K562 (cell line): ENCODE measurements around the gene AP1S3. TPM values are rescaled to one million over a fixed set of nuclear protein-coding genes. Genes with fewer than 3 reads are reported as not detected.

ENCODE experiments used
- ATAC-seq: fragments of 200-7000 bp; cut with Tn5 transposase; 3 replicates; pipeline ENCODE4 v1.9.1; 2020; ENCODE audit warnings: moderate library complexity
- BruUV-seq: library from RNA; stranded (reverse); fragments of 400-500 nt; replicated peaks from 2 replicates; lab custom pipeline; 2021; lab: Mats Ljungman, UMichigan
- CTCF ChIA-PET: fragments of 300-600 bp; formaldehyde crosslinking; extraction: SDS; loops from one replicate; lab custom pipeline; 2021; ENCODE audit warnings: low intra/inter-chr PET ratio; lab: Yijun Ruan, JAX
- POLR2A ChIA-PET: fragments of 300-600, 350-650 bp; sonication (Branson Sonifier 250); formaldehyde crosslinking; extraction: SDS; loops from one replicate; lab custom pipeline; 2021; ENCODE audit warnings: antibody characterized with exemption, inconsistent platforms; lab: Yijun Ruan, JAX
- DNase-seq, 4 experiments: peaks; one replicate each; pipeline versions ENCODE4 v3.0.0 to v3.0.0-alpha.2; 2011 to 2018; ENCODE audit warnings: low spot score in 3 of 4, mixed read lengths in 3 of 4; ENCODE audit errors: extremely low read depth in 1 of 4
- FAIRE-seq: peaks from 2 replicates; lab custom pipeline; 2011; peaks lifted over from hg19 to GRCh38; lab: Jason Lieb, UNC
- H2AFZ ChIP-seq: 2 replicates; pipeline ENCODE4 v1.6.0; 2011; ENCODE audit warnings: low read depth, low read length, control low read depth, inconsistent platforms
- H3K27ac ChIP-seq: fragments of 200-600 bp; 3 replicates; pipeline ENCODE4 v1.8.0; 2011; ENCODE audit warnings: low read depth, mild to moderate bottlenecking, control low read depth, inconsistent platforms, low read length, moderate library complexity, mixed read lengths; ENCODE audit errors: extremely low read depth
- H3K27me3 ChIP-seq, 2 experiments: fragments of 300-600 bp in 1 of 2; 2 replicates in 1 of 2; 3 replicates in 1 of 2; pipeline versions ENCODE4 v1.6.0 to v1.8.0; 2011; ENCODE audit warnings: inconsistent platforms in 2 of 2, low read length in 2 of 2, mild to moderate bottlenecking in 1 of 2, mixed read lengths in 1 of 2, moderate library complexity in 1 of 2; ENCODE audit not compliant: control insufficient read depth in 2 of 2, insufficient read depth in 2 of 2
- H3K36me3 ChIP-seq: fragments of 300-600 bp; 3 replicates; pipeline ENCODE4 v1.8.0; 2011; ENCODE audit warnings: mild to moderate bottlenecking, low read length, inconsistent platforms; ENCODE audit not compliant: control insufficient read depth, insufficient read depth
- H3K4me1 ChIP-seq, 2 experiments: fragments of 200-600 bp in 1 of 2; replicated peaks in 1 of 2; 2 replicates in 1 of 2; 3 replicates in 1 of 2; pipeline versions ENCODE4 v1.5.1 to v1.8.0; 2011; ENCODE audit warnings: inconsistent platforms in 2 of 2, low read length in 2 of 2, mild to moderate bottlenecking in 1 of 2, mixed read lengths in 1 of 2, moderate library complexity in 1 of 2; ENCODE audit not compliant: control insufficient read depth in 2 of 2, insufficient read depth in 2 of 2
- H3K4me2 ChIP-seq: 2 replicates; pipeline ENCODE4 v1.6.1; 2011; ENCODE audit warnings: low read length, control low read depth, inconsistent platforms, mixed read lengths; ENCODE audit not compliant: insufficient read depth
- H3K4me3 ChIP-seq: fragments of 200-600 bp; sonication (generic), shearing (Covaris generic); 2 replicates; pipeline ENCODE4 v1.5.1; 2016; ENCODE audit warnings: control low read depth, inconsistent platforms
- H3K79me2 ChIP-seq: fragments of 200-600 bp; 3 replicates; pipeline ENCODE4 v1.8.0; 2011; ENCODE audit warnings: low read length, inconsistent platforms; ENCODE audit not compliant: control insufficient read depth, insufficient read depth
- H3K9ac ChIP-seq, 2 experiments: 2 replicates each; pipeline versions ENCODE4 v1.6.0 to v1.6.1; 2011; ENCODE audit warnings: low read depth in 2 of 2, low read length in 2 of 2, control low read depth in 1 of 2, inconsistent platforms in 1 of 2, mild to moderate bottlenecking in 1 of 2, mixed read lengths in 1 of 2; ENCODE audit not compliant: insufficient read depth in 1 of 2
- H3K9me1 ChIP-seq: one replicate; pipeline ENCODE4 v1.6.0; 2011; ENCODE audit warnings: inconsistent platforms, mild to moderate bottlenecking, low read length, moderate library complexity; ENCODE audit not compliant: control insufficient read depth, insufficient read depth
- H3K9me3 ChIP-seq: replicated peaks from 2 replicates; pipeline ENCODE4 v1.5.1; 2011; ENCODE audit warnings: low read depth, low read length, inconsistent platforms; ENCODE audit not compliant: control insufficient read depth, insufficient read depth
- H4K20me1 ChIP-seq: replicated peaks from 2 replicates; pipeline ENCODE4 v1.6.1; 2011; ENCODE audit warnings: low read length, inconsistent platforms, mixed read lengths; ENCODE audit not compliant: control insufficient read depth, insufficient read depth
- ATF4 ChIP-seq: fragments of 450-650 bp; formaldehyde crosslinking; IDR thresholded peaks from 2 replicates; pipeline ENCODE4 v1.4.0; 2022; ENCODE audit warnings: mild to moderate bottlenecking, moderate library complexity
- BDP1 ChIP-seq: IDR thresholded peaks from 3 replicates; pipeline ENCODE4 v1.6.1; 2011; ENCODE audit not compliant: insufficient read length, insufficient read depth
- CBX3 ChIP-seq, 2 experiments: IDR thresholded peaks; 1 replicate in 1 of 2; 2 replicates in 1 of 2; pipeline ENCODE4 v1.6.1; 2012; ENCODE audit warnings: inconsistent platforms in 2 of 2, low read length in 2 of 2, borderline replicate concordance in 1 of 2, control low read depth in 1 of 2
- ERF ChIP-seq: fragments of 450-650 bp; formaldehyde crosslinking; IDR thresholded peaks from 2 replicates; pipeline ENCODE4 v1.4.0; 2020; ENCODE audit warnings: mild to moderate bottlenecking, mixed read lengths
- FOS ChIP-seq: IDR thresholded peaks from 3 replicates; pipeline ENCODE4 v1.6.1; 2011; ENCODE audit not compliant: insufficient read length; ENCODE audit errors: extremely low read depth
- FOXP4 ChIP-seq: sonication (generic); formaldehyde crosslinking; IDR thresholded peaks from 2 replicates; pipeline ENCODE4 v1.8.0; 2022; ENCODE audit warnings: mild to moderate bottlenecking, missing genetic modification reagents, borderline replicate concordance
- GTF3C2 ChIP-seq: IDR thresholded peaks from 3 replicates; pipeline ENCODE4 v1.6.1; 2011; ENCODE audit warnings: borderline replicate concordance, mild to moderate bottlenecking, moderate library complexity; ENCODE audit not compliant: insufficient read length; ENCODE audit errors: extremely low read depth
- HDAC8 ChIP-seq: fragments of 450-650 bp; IDR thresholded peaks from 2 replicates; pipeline ENCODE4 v1.6.1; 2016; ENCODE audit warnings: mild to moderate bottlenecking, missing genetic modification characterization, moderate library complexity, missing compliant biosample characterization
- MCM5 ChIP-seq: fragments of 450-650 bp; IDR thresholded peaks from 2 replicates; pipeline ENCODE4 v1.6.1; 2016; ENCODE audit warnings: low read depth
- NCOR1 ChIP-seq: fragments of 450-650 bp; IDR thresholded peaks from 2 replicates; pipeline ENCODE4 v1.6.1; 2016; ENCODE audit warnings: mild to moderate bottlenecking, moderate library complexity
- NRF1 ChIP-seq, 2 experiments: fragments of 450-650 bp; IDR thresholded peaks in 1 of 2; conservative IDR thresholded peaks in 1 of 2; 2 replicates each; pipeline ENCODE4 v1.6.1; 2014; ENCODE audit warnings: mild to moderate bottlenecking in 2 of 2
- SAP30 ChIP-seq: fragments of 200-600 bp; sonication (generic); IDR thresholded peaks from 2 replicates; pipeline ENCODE4 v1.6.1; 2012; ENCODE audit warnings: borderline replicate concordance, low read depth, mild to moderate bottlenecking, moderate library complexity, low read length, control low read depth, inconsistent platforms; ENCODE audit not compliant: insufficient read depth, poor library complexity, severe bottlenecking
- ZNF165 ChIP-seq: fragments of 250-450 bp; sonication (Bioruptor Pico); IDR thresholded peaks from 2 replicates; pipeline ENCODE4 v1.4.0; 2020; ENCODE audit warnings: borderline replicate concordance
- ZNF232 ChIP-seq: sonication (generic); formaldehyde crosslinking; IDR thresholded peaks from 2 replicates; pipeline ENCODE4 v1.8.0; 2022; ENCODE audit warnings: mild to moderate bottlenecking, missing genetic modification reagents
- ZNF77 ChIP-seq: fragments of 250-450 bp; sonication (Bioruptor Pico); IDR thresholded peaks from 2 replicates; pipeline ENCODE4 v1.5.0; 2020
- WGBS: fragments of 100-300 bp; shearing (Covaris generic); methylation state at CpG from one replicate; pipeline ENCODE4 v1.1.6; 2016; ENCODE audit warnings: low coverage, mixed read lengths; ENCODE audit not compliant: insufficient coverage; ENCODE audit errors: missing lambda C conversion rate; 5-methylcytosine and 5-hydroxymethylcytosine counted together
- in situ Hi-C: fragments of 300-500 bp; cut with MboI; formaldehyde crosslinking; loops from 4 replicates; pipeline ENCODE4 v1.15.0; 2018; ENCODE audit warnings: inconsistent platforms, mixed read lengths
- intact Hi-C: fragments of 100-400 bp; cut with micrococcal nuclease; formaldehyde crosslinking; loops from 2 replicates; pipeline ENCODE4 v1.14.2; 2022
- polyA plus RNA-seq, 8 experiments: library from polyadenylated mRNA; depleted of rRNA in 4 of 8; stranded (reverse) in 5 of 8; unstranded in 3 of 8; fragments of >200 nt; fragmentation: Nextera tagmentation in 2 of 8; fragmentation: Illumina TruSeq in 1 of 8; extraction: Ambion mirVana in 2 of 8; extraction: Trizol in 1 of 8; gene quantifications; 2 replicates each; pipeline versions ENCODE4 v1.2.1 to v1.2.3, GENCODE V29; 2011 to 2014; ENCODE audit warnings: inconsistent platforms in 1 of 8, missing spikeins in 1 of 8
- total RNA-seq, 7 experiments: library from RNA; depleted of rRNA in 6 of 7; stranded (reverse); fragments of >200 nt in 6 of 7; fragmentation: Illumina TruSeq in 2 of 7; extraction: Trizol in 2 of 7; gene quantifications; 2 replicates each; pipeline versions ENCODE4 v1.2.1 to v1.2.3, GENCODE V29; 2011 to 2021; ENCODE audit warnings: low replicate concordance in 1 of 7

Gene AP1S3
- total and polyA plus RNA-seq, 9 of the 15 experiments (the other 6 are each of a cell fraction or from before 2014, with no cell fraction given), result 0.50 to 3.8 (median 2.1) TPM

- TF ChIP-seq GTF3C2 (no peak), ATF4 (CRISPR knock-in tag) (no peak), FOS (no peak)
Observed at GRCh38 chr2:223847410-223847809, 10.0 kb upstream of the AP1S3 start (continued).

- no peak for DNase-seq
- no peaks in the 10 kb centered on the region for H3K9me3 ChIP-seq
- in situ Hi-C loops, result no loop called here
- POLR2A ChIA-PET, result no interaction called here
- CTCF ChIA-PET, result no interaction called here
- intact Hi-C loops, result no loop called here
- no peaks in the 10 kb centered on the region for H3K9me1 ChIP-seq
- H3K79me2 ChIP-seq, result no peaks in the 10 kb centered on the region
- 0% methylated on average over 1 of the region's 1 CpG for WGBS
- no TSS peak for BruUV-seq
- no peak overlapping the region for H3K9ac ChIP-seq
- no peak overlapping the region for H2AFZ ChIP-seq
- no peak for ATAC-seq
- H3K4me3 ChIP-seq, result no peak overlapping the region
- no peak overlapping the region for H3K27ac ChIP-seq
- no peaks in the 10 kb centered on the region for H3K4me1 ChIP-seq
- no peaks in the 10 kb centered on the region for H4K20me1 ChIP-seq
- no peak for FAIRE-seq
- H3K27me3 ChIP-seq, result no peaks in the 10 kb centered on the region
- H3K4me2 ChIP-seq, result no peak overlapping the region
- no peaks in the 10 kb centered on the region for H3K36me3 ChIP-seq
- TF ChIP-seq BDP1 (no peak), MCM5 (no peak), ZNF165 (no peak), SAP30 (no peak), NRF1 (conservative IDR thresholded peaks at IDR 0.05 in 1 of 2, IDR thresholded peaks at IDR 0.05 in 1 of 2) (no peak), ERF (CRISPR knock-in tag) (no peak), HDAC8 (no peak), ZNF232 (CRISPR knock-in tag) (no peak), ZNF77 (no peak), CBX3 (IDR thresholded peaks at IDR 0.05; ENCODE audit: borderline replicate concordance in 1 of 2, low read length in 2 of 2) (no peak), NCOR1 (no peak), FOXP4 (no peak)
Observed at GRCh38 chr2:223846515-223846914, 9.1 kb upstream of the AP1S3 start.
